GM18909 (cell line): ENCODE results near the gene CCNF.
"Not testable (repeated sequence)": the region's sequence is repeated elsewhere in the genome, so short reads cannot be mapped to it uniquely, and the experiment has no call there.

ENCODE experiments used
- ATAC-seq: cut with Tn5 transposase; IDR thresholded peaks from one replicate; pipeline ENCODE4 v1.9.1; 2021; ENCODE audit warnings: mild to moderate bottlenecking; ENCODE audit not compliant: unreplicated experiment, poor library complexity

Gene CCNF

DNA sequence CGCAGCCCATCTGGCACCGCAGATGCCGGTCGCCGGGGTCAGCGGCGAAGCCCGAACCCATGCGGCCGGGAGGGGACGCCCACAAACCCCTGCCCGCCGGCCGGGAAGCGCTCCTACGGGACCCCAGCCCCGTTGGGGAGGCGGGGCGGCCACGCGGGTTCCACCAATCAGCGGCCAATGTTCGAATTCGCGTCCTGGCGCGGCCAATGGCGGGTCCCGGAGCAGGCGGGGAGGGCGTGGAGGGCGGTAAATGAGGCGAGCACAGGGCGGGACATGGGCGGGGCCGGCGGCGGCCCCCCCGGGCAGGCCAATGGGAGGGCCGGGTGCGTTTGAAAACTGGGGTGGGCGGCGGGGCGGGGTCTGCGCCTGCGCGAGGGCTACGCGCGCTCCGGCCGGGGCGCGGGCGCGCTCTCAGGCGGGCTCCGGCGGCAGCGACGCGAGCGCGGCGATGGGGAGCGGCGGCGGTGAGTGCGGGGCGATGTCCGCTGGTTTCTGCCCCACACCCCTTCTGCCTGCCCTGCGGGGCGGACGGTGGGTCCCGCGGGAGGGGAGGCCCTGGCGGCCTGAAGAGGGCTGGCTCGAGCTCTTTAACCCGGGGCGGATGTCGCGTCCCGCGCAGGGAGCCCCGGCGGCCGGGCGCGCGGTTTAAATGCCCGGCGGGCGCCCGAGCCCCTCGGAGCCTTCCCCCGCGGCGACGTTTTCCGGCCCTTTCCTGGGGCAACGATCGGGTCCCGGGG lies at the start of gene CCNF:
Gene CCNF (plus strand): TSS at position 414 of the 737 bp plus-strand sequence. CDS start 35 bp downstream, at position 449.
- ATAC-seq: peak; percentile 85

DNA sequence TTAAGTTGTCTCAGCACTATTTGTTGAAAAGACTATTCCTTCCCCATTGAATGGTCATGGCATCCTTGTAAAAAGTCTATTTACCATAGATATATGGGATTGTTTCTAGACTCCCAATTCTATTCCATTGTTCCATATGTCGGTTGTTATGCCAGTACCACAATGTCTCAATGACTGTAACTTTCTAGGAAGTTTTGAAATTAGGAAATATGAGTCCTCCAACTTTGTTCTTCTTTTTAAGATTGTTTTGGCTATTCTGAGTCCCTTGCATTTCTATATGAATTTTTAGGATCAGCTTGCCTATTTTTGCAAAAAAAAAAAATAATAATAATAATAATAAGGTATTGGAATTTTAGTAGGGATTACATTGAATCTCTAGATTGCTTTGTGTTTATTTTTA lies 45.7 kb upstream of the CCNF start:
- no peak for ATAC-seq

DNA sequence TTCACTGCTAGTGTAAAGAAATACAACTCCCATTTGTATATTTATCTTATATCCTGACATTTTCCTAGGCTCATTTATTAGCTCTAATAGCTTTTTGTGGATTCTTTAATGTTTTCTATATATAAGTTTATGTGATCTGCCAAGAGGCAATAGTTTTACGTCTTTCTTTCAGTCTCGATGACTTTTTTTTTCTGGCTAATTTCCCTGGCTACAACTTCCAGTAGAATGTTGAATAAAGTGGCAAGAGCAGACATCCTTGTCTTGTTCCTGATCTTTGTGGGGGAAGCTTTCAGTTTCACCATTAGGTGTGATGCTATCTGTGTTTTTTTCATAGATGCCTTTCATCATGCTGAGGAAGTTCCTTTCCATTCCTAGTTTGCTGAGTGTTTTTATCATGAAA lies 44.8 kb upstream of the CCNF start:
- ATAC-seq: no peak

DNA sequence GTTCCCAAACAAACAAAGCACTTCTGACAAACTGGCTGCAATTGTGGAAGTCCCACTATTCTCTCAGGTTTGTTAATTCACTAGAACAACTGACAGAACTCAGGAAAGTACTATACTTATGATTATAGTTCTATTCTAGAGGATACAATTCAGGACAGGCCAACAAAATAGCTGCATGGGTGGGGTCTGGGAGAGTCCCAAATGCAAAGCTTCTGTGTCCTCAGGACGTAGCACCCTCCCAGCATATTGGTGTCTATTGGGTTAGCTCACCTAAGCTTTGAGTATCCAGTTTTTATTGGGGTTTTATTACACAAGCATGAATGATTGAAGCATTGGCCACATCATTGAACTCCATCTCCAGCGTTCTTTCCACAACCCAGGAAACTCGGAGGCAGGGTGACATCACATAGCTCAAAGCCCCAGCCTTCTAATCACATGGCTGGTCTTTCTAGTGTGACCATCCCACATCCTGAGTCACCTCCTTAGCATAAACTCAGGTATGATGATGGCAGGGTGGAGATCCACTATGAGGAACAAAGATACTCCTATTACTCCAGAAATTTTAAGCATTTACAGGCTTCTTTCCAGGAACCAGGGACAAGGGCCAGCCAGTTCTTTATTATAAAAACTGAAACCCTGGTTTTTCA lies 43.9 kb upstream of the CCNF start:
- ATAC-seq: no peak

GRCh38 chr16:2385982-2386381 lies 43.3 kb upstream of the CCNF start:
- not testable (repeated sequence) for ATAC-seq

GRCh38 chr16:2386990-2387389 lies 42.3 kb upstream of the CCNF start:
- ATAC-seq: no peak

DNA sequence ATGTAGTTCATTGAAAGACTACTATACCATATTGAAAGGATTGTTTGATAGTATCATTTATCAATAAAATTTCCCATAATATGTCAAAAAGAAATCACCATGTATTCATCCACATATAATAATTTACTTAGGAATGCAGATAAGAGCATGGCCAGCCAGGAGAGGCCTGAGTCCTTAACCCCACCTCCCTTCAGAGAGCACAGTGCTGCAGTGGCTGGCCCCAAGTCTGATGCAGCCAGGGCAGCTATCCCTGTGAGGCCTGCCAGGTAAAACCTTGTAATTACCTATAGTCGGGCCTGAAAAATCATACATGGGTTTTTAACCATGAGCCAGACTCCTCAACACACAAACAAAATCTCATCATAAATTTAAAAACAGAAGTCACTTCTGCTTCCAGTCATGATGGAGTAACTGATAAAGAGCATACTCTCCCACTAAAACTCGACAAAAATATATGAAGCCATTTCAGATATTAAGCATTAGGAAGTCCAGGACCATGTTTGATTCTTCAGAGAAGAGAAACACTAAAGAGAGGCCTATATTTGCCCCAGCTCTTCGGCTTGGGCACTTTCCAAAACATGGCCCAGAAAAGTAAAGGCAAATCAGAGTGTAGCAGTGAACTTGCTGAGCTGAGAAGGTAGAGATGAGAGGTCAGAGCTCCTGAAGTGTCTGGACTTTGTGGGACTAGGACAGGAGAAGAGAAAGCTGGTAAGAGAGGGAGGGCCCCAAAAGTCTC lies 40.9 kb upstream of the CCNF start:
- ATAC-seq: no peak

- no peak for ATAC-seq
Observed at GRCh38 chr16:2388875-2389433, 40.3 kb upstream of the CCNF start.

DNA sequence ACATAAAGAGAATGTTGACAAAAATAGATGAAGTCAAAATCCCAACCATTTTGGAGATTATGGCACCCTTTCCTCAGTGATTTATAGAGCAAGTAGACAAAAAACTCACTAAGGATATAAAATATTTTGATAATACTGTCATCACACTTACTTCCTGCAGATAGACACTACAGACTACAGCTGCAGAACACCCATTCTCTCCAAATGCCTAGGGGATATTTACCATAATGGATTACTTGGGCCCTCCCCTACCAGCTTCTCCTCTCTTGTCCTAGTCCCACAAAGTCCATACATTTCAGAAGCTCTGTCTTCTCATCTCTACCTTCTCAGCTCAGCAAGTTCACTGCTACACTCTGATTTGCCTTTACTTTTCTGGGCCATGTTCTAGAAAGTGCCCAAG lies 37.2 kb upstream of the CCNF start:
- no peak for ATAC-seq

GRCh38 chr16:2398520-2398919 lies 30.7 kb upstream of the CCNF start:
- no peak for ATAC-seq

DNA sequence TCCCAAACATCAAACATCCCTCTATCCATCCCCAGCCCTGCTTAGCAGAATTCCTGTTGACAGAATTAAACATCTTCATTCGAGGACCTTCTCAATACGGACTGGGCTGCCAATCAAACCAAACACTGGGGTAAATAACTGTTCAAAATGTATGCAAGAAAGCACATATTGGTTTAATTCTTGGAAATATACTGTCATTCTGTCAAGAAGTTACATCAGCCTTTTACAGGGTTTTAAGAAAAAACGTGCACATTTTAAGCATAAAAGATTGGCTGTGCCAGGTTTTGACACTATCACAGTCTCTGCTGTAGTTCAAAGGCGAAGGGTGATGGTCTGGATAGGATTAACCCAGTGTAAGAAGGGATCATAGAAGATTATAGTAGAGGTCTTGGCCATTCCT lies 25.1 kb upstream of the CCNF start:
- ATAC-seq: no peak

DNA sequence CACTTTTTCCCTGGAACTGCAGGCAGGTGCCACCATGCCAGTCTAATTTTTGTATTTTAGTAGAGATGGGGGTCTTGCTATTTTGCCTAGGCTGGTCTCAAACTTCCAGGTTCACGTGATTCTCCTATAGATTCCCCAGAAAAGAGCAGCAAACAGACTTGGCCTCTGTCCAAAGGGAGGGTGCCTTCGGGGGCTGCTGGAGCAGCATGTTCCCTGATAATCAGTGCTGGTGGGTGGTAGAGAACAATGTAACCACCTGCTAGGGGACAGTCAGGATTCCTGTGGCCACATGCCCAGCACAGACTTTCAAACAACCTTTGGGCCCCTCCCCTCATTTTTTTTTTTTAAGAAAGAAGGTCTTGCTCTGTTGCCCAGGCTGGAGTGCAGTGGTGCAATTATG lies 14.2 kb upstream of the CCNF start:
- no peak for ATAC-seq

DNA sequence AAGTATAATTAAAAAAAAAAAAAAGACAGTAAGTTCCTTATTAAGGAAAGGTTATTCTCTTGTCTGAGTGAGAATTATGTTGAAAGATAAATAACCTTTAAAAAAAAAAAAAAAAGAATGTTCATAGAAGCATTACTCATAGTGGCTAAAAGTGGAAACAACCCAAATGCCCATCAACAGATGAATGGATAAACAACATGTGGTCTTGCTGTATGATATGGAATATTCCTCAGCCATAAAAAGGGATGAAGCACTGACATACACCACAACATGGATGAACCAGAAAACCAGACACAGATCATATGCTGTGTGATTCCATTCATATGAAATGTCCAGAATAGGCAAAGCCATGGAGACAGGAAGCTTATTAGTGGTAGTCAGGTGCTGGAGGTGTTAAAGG lies 9.2 kb upstream of the CCNF start:
- ATAC-seq: no peak

DNA sequence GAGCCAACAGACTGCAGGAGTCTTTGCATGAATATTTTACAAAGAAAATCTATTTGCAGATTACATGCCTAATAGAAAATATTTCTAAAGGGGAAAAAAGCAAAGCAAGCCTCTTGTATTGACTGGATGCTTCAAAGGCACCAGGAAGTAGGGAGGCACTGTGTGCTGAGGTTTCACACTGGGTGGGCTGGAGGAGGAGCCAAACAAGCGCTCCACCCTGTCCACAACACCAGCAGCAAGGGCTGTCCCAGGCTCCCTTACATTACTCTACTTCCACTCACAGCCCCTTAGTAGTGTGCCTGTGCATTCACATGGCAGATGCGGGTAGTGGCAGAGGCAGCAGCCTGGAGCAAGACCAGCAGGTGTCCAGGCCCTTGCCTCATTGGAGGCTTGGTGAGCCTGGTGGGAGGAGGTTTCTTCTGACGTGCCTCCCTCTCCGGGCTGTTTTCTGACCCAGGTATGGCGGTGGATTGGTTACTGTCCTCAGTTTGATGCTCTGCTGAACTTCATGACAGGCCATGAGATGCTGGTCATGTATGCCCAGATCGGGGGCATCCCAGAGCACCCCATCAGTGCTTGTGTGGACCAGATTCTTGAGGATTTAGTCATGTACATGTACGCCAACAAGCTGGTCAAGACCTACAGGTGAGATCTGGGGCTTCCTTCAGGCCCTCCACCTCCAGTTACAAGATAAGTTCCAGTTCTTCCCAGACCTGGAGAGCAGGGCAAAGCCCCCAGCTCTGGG lies 7.0 kb upstream of the CCNF start:
- ATAC-seq: no peak

- ATAC-seq: no peak
Observed at GRCh38 chr16:2424061-2425007, 4.9 kb upstream of the CCNF start.

DNA sequence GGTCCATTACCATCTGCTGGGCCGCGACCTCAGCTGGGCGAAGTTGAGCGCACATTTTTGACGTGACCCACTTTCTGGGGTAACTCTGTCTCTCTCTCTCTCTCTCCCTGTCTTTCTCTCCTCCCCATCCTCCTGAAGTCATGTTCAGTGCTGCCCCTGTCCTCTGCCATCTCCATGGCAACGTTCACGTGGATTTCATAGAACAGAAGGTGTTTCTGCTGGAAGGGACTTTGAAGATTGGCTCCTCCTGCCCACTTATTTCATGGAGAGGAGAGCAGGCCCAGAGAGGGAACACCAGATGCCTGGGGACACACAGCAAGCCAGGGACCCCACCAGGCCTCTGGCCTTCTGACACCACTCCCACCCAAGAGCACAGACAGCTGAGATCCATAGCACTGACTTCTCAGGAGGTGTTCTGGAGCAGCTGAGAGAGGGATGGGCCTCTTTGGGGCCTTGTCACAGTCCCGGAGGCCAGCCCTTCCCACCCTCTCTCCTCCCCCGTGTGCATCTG lies 4.2 kb upstream of the CCNF start:
- ATAC-seq: no peak

GRCh38 chr16:2425825-2426430 lies 3.3 kb upstream of the CCNF start:
- ATAC-seq: no peak

- ATAC-seq: no peak
Observed at GRCh38 chr16:2426941-2427361, 2.3 kb upstream of the CCNF start.

DNA sequence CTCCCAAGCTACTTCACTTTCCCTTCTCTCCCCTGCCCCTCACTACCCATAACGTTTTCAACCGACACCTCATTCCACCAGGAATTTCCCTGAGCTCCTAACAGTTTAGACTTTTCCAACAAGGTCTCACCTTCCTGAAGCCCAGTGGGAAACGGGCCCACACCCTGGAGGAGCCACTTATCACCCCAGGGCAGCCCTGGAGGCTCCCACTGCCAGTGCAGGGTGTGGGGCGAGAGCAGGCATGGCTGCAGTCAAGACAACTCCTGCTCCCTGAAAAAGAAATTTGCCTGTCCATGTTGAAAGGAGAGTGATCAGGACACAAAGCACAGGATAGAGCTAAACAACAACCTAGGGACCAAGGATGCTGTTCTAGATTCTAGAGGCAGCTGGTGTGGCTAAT lies 1.7 kb upstream of the CCNF start:
- no peak for ATAC-seq
